Keratinocyte (primary cell): ENCODE measurements around the gene HHATL. TPM values are rescaled to one million over a fixed set of nuclear protein-coding genes. Genes with fewer than 3 reads are reported as not detected.

ENCODE experiments used
- DNase-seq: peaks from one replicate; pipeline ENCODE4 v3.0.0-alpha.2; 2011; ENCODE audit warnings: low read depth, missing footprints, low spot score
- FAIRE-seq: peaks from 2 replicates; lab custom pipeline; 2011; peaks lifted over from hg19 to GRCh38; lab: Jason Lieb, UNC
- H2AFZ ChIP-seq: 2 replicates; pipeline ENCODE4 v1.6.0; 2012; ENCODE audit warnings: low read length, control low read depth, inconsistent platforms; ENCODE audit not compliant: control insufficient read depth
- H3K27ac ChIP-seq: 2 replicates; pipeline ENCODE4 v1.5.1; 2011; ENCODE audit warnings: low read length; ENCODE audit not compliant: control insufficient read depth, insufficient read depth
- H3K27me3 ChIP-seq: 3 replicates; pipeline ENCODE4 v1.6.0; 2011; ENCODE audit warnings: low read length; ENCODE audit not compliant: control insufficient read depth, insufficient read depth; ENCODE audit errors: extremely low read depth
- H3K36me3 ChIP-seq, 2 experiments: 2 replicates in 1 of 2; 3 replicates in 1 of 2; pipeline ENCODE4 v1.5.1; 2011; ENCODE audit warnings: low read length in 2 of 2, mild to moderate bottlenecking in 1 of 2; ENCODE audit not compliant: control insufficient read depth in 2 of 2, insufficient read depth in 2 of 2; ENCODE audit errors: extremely low read depth in 1 of 2
- H3K4me1 ChIP-seq: 3 replicates; pipeline ENCODE4 v1.5.1; 2011; ENCODE audit warnings: low read length; ENCODE audit not compliant: control insufficient read depth, insufficient read depth; ENCODE audit errors: extremely low read depth
- H3K4me2 ChIP-seq: 3 replicates; pipeline ENCODE4 v1.6.0; 2011; ENCODE audit warnings: low read depth, low read length; ENCODE audit not compliant: control insufficient read depth, insufficient read depth; ENCODE audit errors: extremely low read depth
- H3K4me3 ChIP-seq, 3 experiments: fragments of 200-600 bp in 1 of 3; sonication (generic) in 1 of 3; 2 replicates in 2 of 3; 3 replicates in 1 of 3; pipeline ENCODE4 v1.5.1; 2011 to 2016; ENCODE audit warnings: low read length in 3 of 3, mild to moderate bottlenecking in 3 of 3, control low read depth in 2 of 3, inconsistent platforms in 1 of 3, low read depth in 1 of 3, mixed read lengths in 1 of 3, mixed run types in 1 of 3, moderate library complexity in 1 of 3; ENCODE audit not compliant: control insufficient read depth in 2 of 3, insufficient read depth in 2 of 3; ENCODE audit errors: extremely low read depth in 1 of 3
- H3K79me2 ChIP-seq: 2 replicates; pipeline ENCODE4 v1.6.0; 2012; ENCODE audit warnings: low read length; ENCODE audit not compliant: control insufficient read depth, insufficient read depth
- H3K9ac ChIP-seq: 3 replicates; pipeline ENCODE4 v1.6.0; 2011; ENCODE audit warnings: low read length; ENCODE audit not compliant: control insufficient read depth, insufficient read depth; ENCODE audit errors: extremely low read depth
- H3K9me1 ChIP-seq: 3 replicates; pipeline ENCODE4 v1.6.0; 2011; ENCODE audit warnings: low read length; ENCODE audit not compliant: control insufficient read depth, insufficient read depth; ENCODE audit errors: extremely low read depth
- H3K9me3 ChIP-seq: 2 replicates; pipeline ENCODE4 v1.5.1; 2012; ENCODE audit warnings: low read depth, low read length; ENCODE audit not compliant: control insufficient read depth
- H4K20me1 ChIP-seq: 3 replicates; pipeline ENCODE4 v1.6.0; 2011; ENCODE audit warnings: low read length; ENCODE audit not compliant: control insufficient read depth, insufficient read depth; ENCODE audit errors: extremely low read depth
- CTCF ChIP-seq, 3 experiments: IDR thresholded peaks in 1 of 3; conservative IDR thresholded peaks in 1 of 3; optimal IDR thresholded peaks in 1 of 3; 2 replicates in 2 of 3; 3 replicates in 1 of 3; pipeline versions ENCODE3 to v1.5.1; 2011; ENCODE audit warnings: low read length in 3 of 3, mild to moderate bottlenecking in 3 of 3, moderate library complexity in 2 of 3, control low read depth in 1 of 3, inconsistent platforms in 1 of 3; ENCODE audit not compliant: insufficient read depth in 2 of 3; ENCODE audit errors: extremely low read depth in 1 of 3
- EZH2 ChIP-seq: IDR thresholded peaks from one replicate; pipeline ENCODE4 v1.6.1; 2012; ENCODE audit warnings: inconsistent platforms, mild to moderate bottlenecking, low read length, moderate library complexity
- dilution Hi-C: fragments of 300-500 bp; cut with MboI; formaldehyde crosslinking; loops from one replicate; pipeline ENCODE4 v1.7.0; 2020; ENCODE audit warnings: low sequenced_read_pairs; ENCODE audit not compliant: extremely low pct_ligation_motif_present
- polyA plus RNA-seq, 5 experiments: library from polyadenylated mRNA; depleted of rRNA in 3 of 5; stranded (reverse) in 3 of 5; stranded (forward) in 1 of 5; unstranded in 1 of 5; fragments of >200 nt; gene quantifications; 1 replicate in 1 of 5; 2 replicates in 3 of 5; 3 replicates in 1 of 5; pipeline versions ENCODE4 v1.2.1 to v1.2.3, GENCODE V29; 2011 to 2012; ENCODE audit warnings: missing spikeins in 2 of 5, low read depth in 1 of 5, low replicate concordance in 1 of 5

The HHATL gene
- polyA plus RNA-seq, 1 donor (not counting 4 experiments of a cell fraction or from before 2014, with no cell fraction given), result not detected

- TF ChIP-seq EZH2, result no peak
- no peak for TF ChIP-seq CTCF (optimal IDR thresholded peaks at IDR 0.05 in 1 of 3, IDR thresholded peaks at IDR 0.05 in 1 of 3, conservative IDR thresholded peaks at IDR 0.05 in 1 of 3; ENCODE audit: extremely low read depth in 1 of 3, insufficient read depth in 2 of 3, low read length in 3 of 3)
- no peaks in the 10 kb centered on the region for H3K9me3 ChIP-seq
- H3K27me3 ChIP-seq, result no peaks in the 10 kb centered on the region
- no peaks in the 10 kb centered on the region for H3K79me2 ChIP-seq
- H3K27ac ChIP-seq, result no peak overlapping the region
- no peak for FAIRE-seq
- no peak overlapping the region for H3K4me2 ChIP-seq
- H3K36me3 ChIP-seq, result no peaks in the 10 kb centered on the region
- dilution Hi-C loops, result no loop called here
- H3K4me3 ChIP-seq, result no peak overlapping the region
- no peaks in the 10 kb centered on the region for H3K9me1 ChIP-seq
- no peak overlapping the region for H3K9ac ChIP-seq
- H2AFZ ChIP-seq, result no peak overlapping the region
- H4K20me1 ChIP-seq, result peaks cover 4% of the 10 kb centered on the region
- DNase-seq, result no peak
- no peaks in the 10 kb centered on the region for H3K4me1 ChIP-seq
Observed at GRCh38 chr3:42708611-42709151, 6.1 kb upstream of the HHATL start.

GRCh38 chr3:42707620-42708355 is 5.2 kb upstream of the HHATL start:
- no peaks in the 10 kb centered on the region for H3K36me3 ChIP-seq
- H3K79me2 ChIP-seq, result no peaks in the 10 kb centered on the region
- peaks cover 4% of the 10 kb centered on the region for H4K20me1 ChIP-seq
- dilution Hi-C loops, result no loop called here
- no peak overlapping the region for H3K27ac ChIP-seq
- TF ChIP-seq EZH2, result no peak
- TF ChIP-seq CTCF (optimal IDR thresholded peaks at IDR 0.05 in 1 of 3, IDR thresholded peaks at IDR 0.05 in 1 of 3, conservative IDR thresholded peaks at IDR 0.05 in 1 of 3; ENCODE audit: extremely low read depth in 1 of 3, insufficient read depth in 2 of 3, low read length in 3 of 3), result no peak
- no peaks in the 10 kb centered on the region for H3K27me3 ChIP-seq
- no peaks in the 10 kb centered on the region for H3K9me1 ChIP-seq
- DNase-seq, result no peak
- no peak overlapping the region for H2AFZ ChIP-seq
- FAIRE-seq, result no peak
- H3K4me1 ChIP-seq, result no peaks in the 10 kb centered on the region
- no peak overlapping the region for H3K4me2 ChIP-seq
- H3K9me3 ChIP-seq, result no peaks in the 10 kb centered on the region
- H3K4me3 ChIP-seq, result no peak overlapping the region
- no peak overlapping the region for H3K9ac ChIP-seq
